Activated CD8-positive, alpha-beta T cell treated with anti-CD3 and anti-CD28 coated beads, Interleukin-2, amount 10 ng/mL, durations not matched to agents 7 days and 5 days (primary cell): Measurements from ENCODE around the gene SLC13A2. TPM values are rescaled to one million over a fixed set of nuclear protein-coding genes. Genes with fewer than 3 reads are reported as not detected.

Source experiments
- ATAC-seq: fragments of 150-1000 bp; cut with Tn5 transposase; one replicate; pipeline ENCODE4 v1.10.0; 2021; ENCODE audit warnings: moderate library complexity
- CTCF ChIA-PET: fragments of 350-600 bp; sonication (Branson Sonifier 250); formaldehyde crosslinking; loops from one replicate; lab custom pipeline; 2021; ENCODE audit warnings: antibody characterized with exemption; lab: Charles Lee
- POLR2A ChIA-PET: fragments of 350-600 bp; sonication (Branson Sonifier 250); formaldehyde crosslinking; loops from one replicate; lab custom pipeline; 2021; ENCODE audit warnings: antibody characterized with exemption; lab: Charles Lee
- DNase-seq: peaks from one replicate; pipeline ENCODE4 v3.0.0-alpha.2; 2020
- H3K27ac Mint-ChIP-seq: one replicate; pipeline ENCODE4 v1.8.0; 2021; ENCODE audit warnings: mild to moderate bottlenecking, mixed read lengths
- H3K27me3 Mint-ChIP-seq: one replicate; pipeline ENCODE4 v1.8.0; 2021; ENCODE audit warnings: low read depth, mixed read lengths
- H3K36me3 Mint-ChIP-seq: one replicate; pipeline ENCODE4 v1.8.0; 2021; ENCODE audit warnings: low read depth, mixed read lengths
- H3K4me1 Mint-ChIP-seq: one replicate; pipeline ENCODE4 v1.8.0; 2021; ENCODE audit warnings: low read depth, mixed read lengths
- H3K4me3 Mint-ChIP-seq: one replicate; pipeline ENCODE4 v1.8.0; 2021; ENCODE audit warnings: mild to moderate bottlenecking, mixed read lengths
- H3K9me3 Mint-ChIP-seq: one replicate; pipeline ENCODE4 v1.8.0; 2022; ENCODE audit warnings: mixed read lengths; ENCODE audit not compliant: insufficient read depth
- total RNA-seq, 2 experiments: library from RNA; stranded (reverse); gene quantifications; one replicate each; pipeline ENCODE4 v1.2.3, GENCODE V29; 2021

SLC13A2 gene
- total RNA-seq, 2 experiments from 2014 or later = not detected

GRCh38 chr17:28484296-28484695, 10.9 kb downstream of the SLC13A2 start:
- no peak overlapping the region for H3K27ac Mint-ChIP-seq
- no peak for DNase-seq
- ATAC-seq = no peak
- POLR2A ChIA-PET = no interaction called here
- H3K9me3 Mint-ChIP-seq = no peaks in the 10 kb centered on the region
- no peak overlapping the region for H3K4me3 Mint-ChIP-seq
- CTCF ChIA-PET = interaction anchor here (0.9 to 1.3 kb wide), 3 partner anchors 11 to 68 kb away, joined by 3 to 4 read pairs (median 3); no protein-coding TSS in a partner anchor
- H3K36me3 Mint-ChIP-seq = no peaks in the 10 kb centered on the region
- no peaks in the 10 kb centered on the region for H3K27me3 Mint-ChIP-seq
- H3K4me1 Mint-ChIP-seq = peaks cover 5% of the 10 kb centered on the region

- ATAC-seq (no peak), DNase-seq (no peak)
- ChIA-PET POLR2A (no interaction called here), CTCF (interaction anchor here (0.9 to 1.4 kb wide), 3 partner anchors 10 to 69 kb away, joined by 3 to 4 read pairs (median 4); no protein-coding TSS in a partner anchor)
- peaks cover 5% of the 10 kb centered on the region for H3K4me1 Mint-ChIP-seq
- H3K36me3 Mint-ChIP-seq = no peaks in the 10 kb centered on the region
- no peak overlapping the region for H3K4me3 Mint-ChIP-seq
- H3K27me3 Mint-ChIP-seq = no peaks in the 10 kb centered on the region
- no peak overlapping the region for H3K27ac Mint-ChIP-seq
- H3K9me3 Mint-ChIP-seq = no peaks in the 10 kb centered on the region
These were observed 11.6 kb downstream of the SLC13A2 start for GRCh38 chr17:28485049-28485448.

- peaks cover 2% of the 10 kb centered on the region for H3K27me3 Mint-ChIP-seq
- CTCF ChIA-PET = interaction anchor here (0.7 to 1.3 kb wide), 3 partner anchors 52 to 125 kb away, joined by 3 to 5 read pairs (median 4); no protein-coding TSS in a partner anchor
These were observed 14.6 kb downstream of the SLC13A2 start for GRCh38 chr17:28487881-28488532.

GRCh38 chr17:28488533-28489276, 15.3 kb downstream of the SLC13A2 start:
- Mint-ChIP-seq H3K27ac (no peak overlapping the region), H3K27me3 (peaks cover 2% of the 10 kb centered on the region)

More at GRCh38 chr17:28487881-28488532, 14.6 kb downstream of the SLC13A2 start:
- H3K4me1 Mint-ChIP-seq = peaks cover 5% of the 10 kb centered on the region
- POLR2A ChIA-PET = no interaction called here
- no peaks in the 10 kb centered on the region for H3K36me3 Mint-ChIP-seq
- no peak for DNase-seq
- H3K9me3 Mint-ChIP-seq = no peaks in the 10 kb centered on the region
- H3K4me3 Mint-ChIP-seq = no peak overlapping the region
- H3K27ac Mint-ChIP-seq = no peak overlapping the region
- ATAC-seq = no peak

GRCh38 chr17:28491286-28491685, 17.8 kb downstream of the SLC13A2 start:
- Mint-ChIP-seq H3K27me3 (peaks cover 2% of the 10 kb centered on the region), H3K27ac (no peak overlapping the region), H3K9me3 (no peaks in the 10 kb centered on the region), H3K36me3 (no peaks in the 10 kb centered on the region), H3K4me1 (no peaks in the 10 kb centered on the region), H3K4me3 (no peak overlapping the region)
- no peak for ATAC-seq
- DNase-seq = no peak
- CTCF ChIA-PET = interaction anchor here (1.0 kb wide), 1 partner anchor 11 kb away, joined by 3 read pairs; no protein-coding TSS in a partner anchor
- POLR2A ChIA-PET = no interaction called here

More at GRCh38 chr17:28488533-28489276, 15.3 kb downstream of the SLC13A2 start:
- POLR2A ChIA-PET = no interaction called here
- H3K4me3 Mint-ChIP-seq = no peak overlapping the region
- DNase-seq = no peak
- H3K9me3 Mint-ChIP-seq = no peaks in the 10 kb centered on the region
- H3K36me3 Mint-ChIP-seq = no peaks in the 10 kb centered on the region
- H3K4me1 Mint-ChIP-seq = peaks cover 5% of the 10 kb centered on the region
- no peak for ATAC-seq
- CTCF ChIA-PET = interaction anchor here (0.7 to 1.2 kb wide), 2 partner anchors 51 to 124 kb away, joined by 3 to 4 read pairs; no protein-coding TSS in a partner anchor

- ChIA-PET CTCF (interaction anchor here (0.9 to 1.6 kb wide), 3 partner anchors 43 to 109 kb away, joined by 3 read pairs; no protein-coding TSS in a partner anchor), POLR2A (no interaction called here)
- Mint-ChIP-seq H3K27ac (no peak overlapping the region), H3K9me3 (no peaks in the 10 kb centered on the region), H3K4me1 (no peaks in the 10 kb centered on the region), H3K4me3 (no peak overlapping the region), H3K27me3 (peaks cover 2% of the 10 kb centered on the region), H3K36me3 (no peaks in the 10 kb centered on the region)
- DNase-seq (no peak), ATAC-seq (no peak)
These were observed 18.4 kb downstream of the SLC13A2 start for GRCh38 chr17:28491860-28492259.

GRCh38 chr17:28492352-28493310, 19.2 kb downstream of the SLC13A2 start:
- no peak for ATAC-seq
- Mint-ChIP-seq H3K27ac (peak overlapping the region; percentile 19), H3K36me3 (no peaks in the 10 kb centered on the region), H3K27me3 (peaks cover 2% of the 10 kb centered on the region), H3K4me3 (no peak overlapping the region), H3K4me1 (no peaks in the 10 kb centered on the region), H3K9me3 (no peaks in the 10 kb centered on the region)
- DNase-seq = no peak
- ChIA-PET POLR2A (no interaction called here), CTCF (interaction anchor here (0.9 to 1.6 kb wide), 5 partner anchors 43 to 108 kb away, joined by 3 to 5 read pairs (median 3); no protein-coding TSS in a partner anchor)

- ChIA-PET POLR2A (no interaction called here), CTCF (interaction anchor here (1.0 to 2.6 kb wide), 7 partner anchors 10 to 120 kb away, joined by 3 to 16 read pairs (median 4); no protein-coding TSS in a partner anchor)
- Mint-ChIP-seq H3K27ac (no peak overlapping the region), H3K4me3 (no peak overlapping the region), H3K36me3 (no peaks in the 10 kb centered on the region), H3K27me3 (peaks cover 2% of the 10 kb centered on the region), H3K4me1 (no peaks in the 10 kb centered on the region), H3K9me3 (no peaks in the 10 kb centered on the region)
- ATAC-seq (no peak), DNase-seq (no peak)
These were observed 20.0 kb downstream of the SLC13A2 start for GRCh38 chr17:28493460-28493859.

GRCh38 chr17:28494445-28495188, 21.2 kb downstream of the SLC13A2 start:
- Mint-ChIP-seq H3K27me3 (peaks cover 2% of the 10 kb centered on the region), H3K36me3 (no peaks in the 10 kb centered on the region), H3K4me3 (no peak overlapping the region), H3K4me1 (no peaks in the 10 kb centered on the region), H3K27ac (no peak overlapping the region), H3K9me3 (no peaks in the 10 kb centered on the region)
- POLR2A ChIA-PET = no interaction called here
- DNase-seq (peak; percentile 83), ATAC-seq (peak; percentile 89)
- CTCF ChIA-PET = interaction anchor here (0.9 to 2.6 kb wide), 10 partner anchors 9 to 167 kb away, joined by 3 to 16 read pairs (median 5); partner anchors contain the start of genes SDF2 and SUPT6H

GRCh38 chr17:28495635-28496034, 22.2 kb downstream of the SLC13A2 start:
- CTCF ChIA-PET = interaction anchor here (0.9 to 2.6 kb wide), 13 partner anchors 9 to 166 kb away, joined by 3 to 16 read pairs (median 5); partner anchors contain the start of genes ALDOC, SDF2 and SUPT6H
- ATAC-seq (no peak), DNase-seq (no peak)
- H3K9me3 Mint-ChIP-seq = no peaks in the 10 kb centered on the region
- H3K4me1 Mint-ChIP-seq = no peaks in the 10 kb centered on the region
- no peaks in the 10 kb centered on the region for H3K36me3 Mint-ChIP-seq
- POLR2A ChIA-PET = no interaction called here
- H3K4me3 Mint-ChIP-seq = no peak overlapping the region
- H3K27ac Mint-ChIP-seq = no peak overlapping the region
- H3K27me3 Mint-ChIP-seq = peaks cover 2% of the 10 kb centered on the region
